MG63 (cell line): ENCODE results near the gene GJB3. TPM values are rescaled to one million over a fixed set of nuclear protein-coding genes. Genes with fewer than 3 reads are reported as not detected.
"Not testable (repeated sequence)": the region's sequence is repeated elsewhere in the genome, so short reads cannot be mapped to it uniquely, and the experiment has no call there.

Source experiments
- DNase-seq: peaks from one replicate; pipeline ENCODE4 v3.0.0-alpha.2; 2020
- H3K27me3 ChIP-seq: fragments of 250-450 bp; sonication (Bioruptor Pico); 2 replicates; pipeline ENCODE4 v1.5.1; 2020; ENCODE audit warnings: mild to moderate bottlenecking, moderate library complexity
- H3K36me3 ChIP-seq: fragments of 250-450 bp; sonication (Bioruptor Pico); 2 replicates; pipeline ENCODE4 v1.5.1; 2020; ENCODE audit warnings: mild to moderate bottlenecking, moderate library complexity
- H3K4me3 ChIP-seq: fragments of 250-450 bp; sonication (Bioruptor Pico); 2 replicates; pipeline ENCODE4 v1.5.1; 2020; ENCODE audit warnings: mild to moderate bottlenecking, moderate library complexity
- H3K9me3 ChIP-seq: fragments of 250-450 bp; sonication (Bioruptor Pico); 2 replicates; pipeline ENCODE4 v1.5.1; 2020; ENCODE audit warnings: mild to moderate bottlenecking, moderate library complexity
- total RNA-seq: library from RNA; depleted of rRNA; stranded (reverse); fragments of >200 nt; shearing (Covaris generic); gene quantifications from 2 replicates; pipeline ENCODE4 v1.2.3, GENCODE V29; 2014; ENCODE audit warnings: low replicate concordance

GJB3 gene
- total RNA-seq, 1 experiment from 2014 or later, result not detected

DNA sequence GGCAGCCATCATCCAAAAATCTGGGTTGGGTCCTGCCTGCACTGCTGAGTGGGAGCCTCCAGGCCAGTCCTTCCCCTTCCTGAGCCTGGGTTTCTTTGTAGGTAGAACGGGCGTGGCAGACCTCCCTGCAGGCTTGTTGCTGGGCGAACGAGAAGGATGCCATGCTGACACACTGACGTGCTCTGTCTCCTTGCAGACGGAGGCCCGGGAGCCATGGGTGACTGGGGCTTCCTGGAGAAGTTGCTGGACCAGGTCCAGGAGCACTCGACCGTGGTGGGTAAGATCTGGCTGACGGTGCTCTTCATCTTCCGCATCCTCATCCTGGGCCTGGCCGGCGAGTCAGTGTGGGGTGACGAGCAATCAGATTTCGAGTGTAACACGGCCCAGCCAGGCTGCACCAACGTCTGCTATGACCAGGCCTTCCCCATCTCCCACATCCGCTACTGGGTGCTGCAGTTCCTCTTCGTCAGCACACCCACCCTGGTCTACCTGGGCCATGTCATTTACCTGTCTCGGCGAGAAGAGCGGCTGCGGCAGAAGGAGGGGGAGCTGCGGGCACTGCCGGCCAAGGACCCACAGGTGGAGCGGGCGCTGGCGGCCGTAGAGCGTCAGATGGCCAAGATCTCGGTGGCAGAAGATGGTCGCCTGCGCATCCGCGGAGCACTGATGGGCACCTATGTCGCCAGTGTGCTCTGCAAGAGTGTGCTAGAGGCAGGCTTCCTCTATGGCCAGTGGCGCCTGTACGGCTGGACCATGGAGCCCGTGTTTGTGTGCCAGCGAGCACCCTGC, 13.2 kb downstream of the GJB3 start:
- Histone ChIP-seq H3K9me3 (no peaks in the 10 kb centered on the region), H3K4me3 (no peak overlapping the region), H3K36me3 (no peaks in the 10 kb centered on the region), H3K27me3 (no peaks in the 10 kb centered on the region)
- no peak for DNase-seq

DNA sequence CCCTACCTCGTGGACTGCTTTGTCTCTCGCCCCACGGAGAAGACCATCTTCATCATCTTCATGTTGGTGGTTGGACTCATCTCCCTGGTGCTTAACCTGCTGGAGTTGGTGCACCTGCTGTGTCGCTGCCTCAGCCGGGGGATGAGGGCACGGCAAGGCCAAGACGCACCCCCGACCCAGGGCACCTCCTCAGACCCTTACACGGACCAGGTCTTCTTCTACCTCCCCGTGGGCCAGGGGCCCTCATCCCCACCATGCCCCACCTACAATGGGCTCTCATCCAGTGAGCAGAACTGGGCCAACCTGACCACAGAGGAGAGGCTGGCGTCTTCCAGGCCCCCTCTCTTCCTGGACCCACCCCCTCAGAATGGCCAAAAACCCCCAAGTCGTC, 13.8 kb downstream of the GJB3 start:
- no peaks in the 10 kb centered on the region for H3K36me3 ChIP-seq
- no peaks in the 10 kb centered on the region for H3K27me3 ChIP-seq
- no peaks in the 10 kb centered on the region for H3K9me3 ChIP-seq
- DNase-seq, result no peak
- no peak overlapping the region for H3K4me3 ChIP-seq

GRCh38 chr1:34795916-34796315, 14.9 kb downstream of the GJB3 start:
- Histone ChIP-seq H3K36me3 (no peaks in the 10 kb centered on the region), H3K27me3 (no peaks in the 10 kb centered on the region), H3K9me3 (no peaks in the 10 kb centered on the region), H3K4me3 (no peak overlapping the region)
- DNase-seq, result no peak

DNA sequence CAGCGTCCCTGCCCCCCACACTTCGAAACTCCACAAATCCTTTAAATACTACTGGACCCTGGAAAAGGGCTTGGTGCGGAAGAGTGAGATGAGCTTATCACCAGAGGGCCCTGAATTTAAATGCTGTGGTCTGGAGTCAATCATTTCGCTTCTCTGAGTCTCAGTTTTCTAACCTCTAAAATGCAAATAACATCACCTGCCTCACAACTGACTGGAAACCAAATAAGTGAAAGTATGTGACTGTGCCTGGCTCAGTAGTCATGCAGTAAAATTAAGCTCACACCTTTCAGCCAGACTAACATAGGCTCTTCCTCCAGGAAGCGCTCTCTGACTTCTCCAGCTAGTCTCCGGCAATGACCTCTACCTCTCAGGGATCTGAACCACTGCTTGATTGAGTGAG, 16.0 kb downstream of the GJB3 start:
- no peaks in the 10 kb centered on the region for H3K9me3 ChIP-seq
- no peaks in the 10 kb centered on the region for H3K36me3 ChIP-seq
- no peak for DNase-seq
- H3K27me3 ChIP-seq, result no peaks in the 10 kb centered on the region
- H3K4me3 ChIP-seq, result no peak overlapping the region

- Histone ChIP-seq H3K27me3 (no peaks in the 10 kb centered on the region), H3K36me3 (no peaks in the 10 kb centered on the region), H3K9me3 (peaks cover 8% of the 10 kb centered on the region), H3K4me3 (no peak overlapping the region)
- no peak for DNase-seq
Observed at GRCh38 chr1:34800214-34800613, 19.2 kb downstream of the GJB3 start.

GRCh38 chr1:34803770-34804169, 22.8 kb downstream of the GJB3 start:
- H3K9me3 ChIP-seq, result peaks cover 8% of the 10 kb centered on the region
- H3K36me3 ChIP-seq, result no peaks in the 10 kb centered on the region
- DNase-seq, result no peak
- H3K4me3 ChIP-seq, result no peak overlapping the region
- no peaks in the 10 kb centered on the region for H3K27me3 ChIP-seq

- Histone ChIP-seq H3K36me3 (no peaks in the 10 kb centered on the region), H3K27me3 (no peaks in the 10 kb centered on the region), H3K9me3 (peaks cover 8% of the 10 kb centered on the region), H3K4me3 (no peak overlapping the region)
- DNase-seq, result no peak
Observed at GRCh38 chr1:34806396-34806795, 25.4 kb downstream of the GJB3 start.

GRCh38 chr1:34808051-34808810, 27.2 kb downstream of the GJB3 start:
- Histone ChIP-seq H3K27me3 (no peaks in the 10 kb centered on the region), H3K4me3 (no peak overlapping the region), H3K36me3 (no peaks in the 10 kb centered on the region), H3K9me3 (peaks cover 8% of the 10 kb centered on the region)
- DNase-seq, result no peak

DNA sequence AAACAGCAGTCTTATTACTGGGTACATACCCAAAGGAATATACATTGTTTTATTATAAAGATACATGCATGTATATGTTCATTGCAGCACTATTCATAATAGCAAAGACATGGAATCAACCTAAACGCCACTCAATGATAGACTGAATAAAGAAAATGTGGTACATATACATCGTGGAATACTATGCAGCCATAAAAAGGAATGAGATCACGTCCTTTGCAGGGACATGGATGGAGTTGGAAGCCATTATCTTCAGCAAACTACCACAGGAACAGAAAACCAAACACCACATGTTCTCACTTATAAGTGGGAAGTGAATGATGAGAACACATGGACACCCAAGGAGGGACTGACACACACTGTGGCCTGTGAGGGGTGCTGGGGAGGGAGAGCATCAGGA, 29.8 kb downstream of the GJB3 start:
- H3K27me3 ChIP-seq, DNase-seq, H3K36me3 ChIP-seq, H3K9me3 ChIP-seq, H3K4me3 ChIP-seq: not testable (repeated sequence)

DNA sequence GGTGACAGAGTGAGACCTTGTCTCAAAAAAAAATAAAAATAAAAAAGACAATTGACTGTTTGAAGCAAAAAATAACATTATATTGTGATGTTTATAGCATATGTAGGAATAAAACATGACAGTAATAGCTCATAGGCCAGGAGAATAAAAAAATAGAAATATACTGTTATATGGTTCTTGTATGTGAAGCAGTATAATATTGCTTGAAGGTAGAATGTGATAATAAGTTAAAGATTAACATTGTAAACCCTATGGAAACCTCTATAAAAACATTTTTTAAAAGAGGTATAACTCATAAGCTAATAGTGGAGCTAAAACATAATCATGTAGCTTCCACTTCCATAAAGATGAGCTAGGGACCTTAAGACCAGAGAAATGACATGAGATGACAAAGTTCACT, 35.3 kb downstream of the GJB3 start:
- Histone ChIP-seq H3K27me3 (no peaks in the 10 kb centered on the region), H3K9me3 (no peaks in the 10 kb centered on the region), H3K36me3 (no peaks in the 10 kb centered on the region), H3K4me3 (no peak overlapping the region)
- no peak for DNase-seq

GRCh38 chr1:34816778-34817177, 35.8 kb downstream of the GJB3 start:
- DNase-seq, result no peak

DNA sequence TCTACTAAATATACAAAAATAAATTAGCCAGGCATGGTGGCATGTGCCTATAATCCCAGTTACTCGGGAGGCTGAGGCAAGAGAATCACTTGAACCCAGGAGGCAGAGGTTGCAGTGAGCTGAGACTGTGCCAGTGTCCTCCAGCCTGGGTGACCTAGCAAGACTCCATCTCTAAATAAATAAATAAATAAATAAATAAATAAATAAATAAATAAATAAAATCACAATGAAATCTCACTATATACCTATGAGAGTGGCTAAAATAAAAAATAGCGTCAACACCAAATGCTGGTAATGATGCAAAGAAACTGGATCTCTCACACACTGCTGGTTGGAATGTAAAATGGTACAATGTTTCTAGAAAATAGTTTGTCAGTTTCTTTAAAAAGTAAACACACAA, 37.8 kb downstream of the GJB3 start:
- not testable (repeated sequence) for DNase-seq, H3K9me3 ChIP-seq, H3K27me3 ChIP-seq, H3K36me3 ChIP-seq, H3K4me3 ChIP-seq

More at GRCh38 chr1:34816778-34817177, 35.8 kb downstream of the GJB3 start:
- H3K36me3 ChIP-seq, result no peaks in the 10 kb centered on the region
- no peak overlapping the region for H3K4me3 ChIP-seq
- no peaks in the 10 kb centered on the region for H3K9me3 ChIP-seq
- no peaks in the 10 kb centered on the region for H3K27me3 ChIP-seq

DNA sequence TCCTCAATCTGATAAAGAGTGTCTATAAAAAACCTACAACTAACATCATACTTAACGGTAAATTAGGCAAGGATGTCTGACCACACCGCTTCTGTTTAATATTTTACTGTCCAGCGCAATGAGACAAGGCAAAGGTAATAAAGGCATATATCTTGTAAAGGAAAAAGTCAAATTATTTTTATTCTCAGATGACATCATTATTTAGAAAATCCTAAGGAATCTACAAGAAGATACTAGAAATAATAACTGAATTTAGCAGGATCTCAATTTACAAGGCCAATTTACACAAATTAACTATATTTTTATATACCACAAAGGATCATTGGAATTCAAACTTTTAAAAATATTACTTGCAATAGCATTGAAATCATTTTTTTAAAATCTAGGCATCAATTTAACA, 41.2 kb downstream of the GJB3 start:
- Histone ChIP-seq H3K4me3 (no peak overlapping the region), H3K27me3 (no peaks in the 10 kb centered on the region), H3K36me3 (no peaks in the 10 kb centered on the region), H3K9me3 (no peaks in the 10 kb centered on the region)
- DNase-seq, result no peak

DNA sequence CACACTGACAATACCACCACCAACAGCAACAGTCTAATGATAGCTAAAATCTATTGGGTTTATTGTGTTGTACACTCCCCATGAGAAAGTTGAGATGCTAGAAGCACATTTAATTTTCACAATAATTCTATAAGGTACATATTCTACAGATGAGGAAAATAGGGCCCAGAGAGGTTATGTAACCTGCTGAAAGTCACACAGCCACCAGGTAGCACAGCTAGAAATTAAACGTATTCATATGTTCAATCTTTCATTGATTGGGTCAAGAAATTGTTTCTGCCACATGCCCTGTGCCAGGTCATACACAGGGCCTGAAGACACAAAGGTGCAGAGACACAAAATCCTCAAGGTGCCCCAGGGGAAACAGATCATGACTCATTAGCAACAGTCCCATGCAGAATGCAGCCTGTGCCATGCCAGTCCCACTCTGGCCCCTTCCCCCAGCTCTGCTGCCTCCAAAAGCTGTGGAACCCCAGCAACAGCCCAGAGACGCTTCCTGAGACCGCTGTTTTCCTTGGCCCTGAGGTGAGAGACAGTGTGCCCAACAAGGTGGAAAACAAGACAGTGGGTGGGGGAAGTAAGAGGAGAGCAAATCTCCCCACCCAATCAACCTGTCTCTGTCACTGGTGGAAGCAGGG, 43.9 kb downstream of the GJB3 start:
- no peaks in the 10 kb centered on the region for H3K36me3 ChIP-seq
- no peak for DNase-seq
- no peaks in the 10 kb centered on the region for H3K9me3 ChIP-seq
- H3K27me3 ChIP-seq, result no peaks in the 10 kb centered on the region
- H3K4me3 ChIP-seq, result no peak overlapping the region

GRCh38 chr1:34825455-34826091, 44.6 kb downstream of the GJB3 start:
- Histone ChIP-seq H3K27me3 (no peaks in the 10 kb centered on the region), H3K36me3 (no peaks in the 10 kb centered on the region), H3K9me3 (no peaks in the 10 kb centered on the region), H3K4me3 (no peak overlapping the region)
- DNase-seq, result no peak

GRCh38 chr1:34827341-34827941, 46.4 kb downstream of the GJB3 start:
- H3K36me3 ChIP-seq, result no peaks in the 10 kb centered on the region
- no peaks in the 10 kb centered on the region for H3K9me3 ChIP-seq
- no peak overlapping the region for H3K4me3 ChIP-seq
- DNase-seq, result no peak
- H3K27me3 ChIP-seq, result no peaks in the 10 kb centered on the region

- H3K4me3 ChIP-seq, result no peak overlapping the region
- no peak for DNase-seq
- no peaks in the 10 kb centered on the region for H3K36me3 ChIP-seq
- no peaks in the 10 kb centered on the region for H3K27me3 ChIP-seq
- no peaks in the 10 kb centered on the region for H3K9me3 ChIP-seq
Observed at GRCh38 chr1:34828611-34829010, 47.6 kb downstream of the GJB3 start.
